ENCODE data around the gene EXOSC3. TPM values are rescaled to one million over a fixed set of nuclear protein-coding genes. Genes with fewer than 3 reads are reported as not detected.

Gene EXOSC3
- total and polyA plus RNA-seq, 2 donors, result 38.9 to 46.3 TPM

GRCh38 chr9:37730839-37731238 is 54.0 kb downstream of the EXOSC3 start:
- Histone ChIP-seq H3K4me1 (ENCODE audit: control insufficient read depth in 2 of 2, insufficient read depth in 2 of 2, low read length in 2 of 2) (no peaks in the 10 kb centered on the region), H3K27me3 (ENCODE audit: control insufficient read depth in 2 of 2, insufficient read depth in 1 of 2, low read length in 1 of 2) (peaks cover 0 to 8% of the 10 kb centered on the region in 2 donors)
- WGBS, result 76% methylated on average over 5 of the region's 5 CpGs

GRCh38 chr9:37730256-37730655 is 54.6 kb downstream of the EXOSC3 start:
- WGBS, result 89% methylated on average over 3 of the region's 3 CpGs
- H3K27ac ChIP-seq (ENCODE audit: low read depth in 1 of 2, low read length in 1 of 2), result no peak overlapping the region
- H3K9me3 ChIP-seq (ENCODE audit: control insufficient read depth in 2 of 2, insufficient read depth in 1 of 2, low read length in 1 of 2), result no peaks in the 10 kb centered on the region
- no peaks in the 10 kb centered on the region for H3K36me3 ChIP-seq (ENCODE audit: control insufficient read depth in 2 of 2, insufficient read depth in 2 of 2, low read length in 1 of 2)
- no peaks in the 10 kb centered on the region for H3K4me1 ChIP-seq (ENCODE audit: control insufficient read depth in 2 of 2, insufficient read depth in 2 of 2, low read length in 2 of 2)
- peaks cover 0 to 8% of the 10 kb centered on the region in 2 donors for H3K27me3 ChIP-seq (ENCODE audit: control insufficient read depth in 2 of 2, insufficient read depth in 1 of 2, low read length in 1 of 2)
- H3K4me3 ChIP-seq (ENCODE audit: low read length in 2 of 2), result no peak overlapping the region
- no peak for DNase-seq (ENCODE audit: low read depth in 6 of 9, low spot score in 9 of 9)

More at GRCh38 chr9:37730839-37731238, 54.0 kb downstream of the EXOSC3 start:
- DNase-seq (ENCODE audit: low read depth in 6 of 9, low spot score in 9 of 9), result no peak
- H3K36me3 ChIP-seq (ENCODE audit: control insufficient read depth in 2 of 2, insufficient read depth in 2 of 2, low read length in 1 of 2), result no peaks in the 10 kb centered on the region
- no peak overlapping the region for H3K4me3 ChIP-seq (ENCODE audit: low read length in 2 of 2)
- H3K27ac ChIP-seq (ENCODE audit: low read depth in 1 of 2, low read length in 1 of 2), result no peak overlapping the region
- no peaks in the 10 kb centered on the region for H3K9me3 ChIP-seq (ENCODE audit: control insufficient read depth in 2 of 2, insufficient read depth in 1 of 2, low read length in 1 of 2)

Other genes with a start within 250 kb of the EXOSC3 start
- gene FBXO10, start 208.7 kb downstream of the EXOSC3 start, total RNA-seq, result 3.2 TPM
- 2.5 TPM for gene FBXO10, start 208.7 kb downstream of the EXOSC3 start, polyA plus RNA-seq
- 170 TPM for gene TOMM5, start 192.5 kb downstream of the EXOSC3 start, total RNA-seq
- 132 TPM for gene TOMM5, start 192.5 kb downstream of the EXOSC3 start, polyA plus RNA-seq
- 0.14 TPM for gene FRMPD1, start 134.1 kb downstream of the EXOSC3 start, total RNA-seq
- 0.16 TPM for gene FRMPD1, start 134.1 kb downstream of the EXOSC3 start, polyA plus RNA-seq
- 3.6 TPM for gene TRMT10B, start 31.3 kb downstream of the EXOSC3 start, total RNA-seq
- 9.7 TPM for gene TRMT10B, start 31.3 kb downstream of the EXOSC3 start, polyA plus RNA-seq
- 7.7 TPM for gene DCAF10, start 15.7 kb upstream of the EXOSC3 start, total RNA-seq
- 7.6 TPM for gene DCAF10, start 15.7 kb upstream of the EXOSC3 start, polyA plus RNA-seq
- gene SLC25A51, start 119.1 kb upstream of the EXOSC3 start, total RNA-seq, result 20.4 TPM
- 8.6 TPM for gene SLC25A51, start 119.1 kb upstream of the EXOSC3 start, polyA plus RNA-seq

All from thymus (tissue), 11 donors.